ENCODE data around the gene MTUS2. TPM values are rescaled to one million over a fixed set of nuclear protein-coding genes. Genes with fewer than 3 reads are reported as not detected.
A peak's percentile ranks its signal among the peaks of the same experiment; 100 is the strongest.

Gene MTUS2
- polyA plus RNA-seq, 2 of the 4 experiments (the other 2 are of a cell fraction), result not detected

DNA sequence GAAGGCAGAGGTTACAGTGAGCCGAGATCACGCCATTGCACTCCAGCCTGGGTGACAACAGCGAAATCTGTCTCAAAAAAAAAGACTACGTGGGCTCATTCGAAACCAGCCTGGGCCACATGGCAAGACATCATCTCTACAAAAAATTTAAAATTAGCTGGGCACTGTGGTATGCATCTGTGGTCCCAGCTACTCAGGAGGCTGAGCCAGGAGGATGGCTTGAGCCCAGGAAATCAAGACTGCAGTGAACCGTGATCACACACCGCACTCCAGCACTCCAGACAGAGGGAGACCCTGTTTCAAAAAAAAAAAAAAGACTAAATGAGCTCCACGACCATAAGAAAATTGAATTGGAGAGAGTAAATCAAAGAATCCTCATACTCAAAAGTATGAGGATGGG lies 722.2 kb downstream of the MTUS2 start:
- no peak for TF ChIP-seq SMC3 (IDR thresholded peaks at IDR 0.05)
- TF ChIP-seq, protein P1, sequence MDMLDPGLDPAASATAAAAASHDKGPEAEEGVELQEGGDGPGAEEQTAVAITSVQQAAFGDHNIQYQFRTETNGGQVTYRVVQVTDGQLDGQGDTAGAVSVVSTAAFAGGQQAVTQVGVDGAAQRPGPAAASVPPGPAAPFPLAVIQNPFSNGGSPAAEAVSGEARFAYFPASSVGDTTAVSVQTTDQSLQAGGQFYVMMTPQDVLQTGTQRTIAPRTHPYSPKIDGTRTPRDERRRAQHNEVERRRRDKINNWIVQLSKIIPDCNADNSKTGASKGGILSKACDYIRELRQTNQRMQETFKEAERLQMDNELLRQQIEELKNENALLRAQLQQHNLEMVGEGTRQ (IDR thresholded peaks at IDR 0.05), result no peak
- no peak for TF ChIP-seq CHD2 (IDR thresholded peaks at IDR 0.05; ENCODE audit: low read length, partially characterized antibody)
- TF ChIP-seq ELK1 (IDR thresholded peaks at IDR 0.05; ENCODE audit: low read depth, low read length), result no peak
- TF ChIP-seq NPAS2 (CRISPR knock-in tag; IDR thresholded peaks at IDR 0.05; ENCODE audit: borderline replicate concordance), result no peak
- no peak for TF ChIP-seq GATA3 (IDR thresholded peaks at IDR 0.05; ENCODE audit: borderline replicate concordance)
- no peak for TF ChIP-seq HEYL (CRISPR knock-in tag; IDR thresholded peaks at IDR 0.05)
- no peak for TF ChIP-seq MYC (IDR thresholded peaks at IDR 0.05; ENCODE audit: borderline replicate concordance, low read length)
- ChIA-PET CTCF (interaction anchor here (0.7 kb wide), 1 partner anchor 227 kb away, joined by 3 read pairs; no protein-coding TSS in a partner anchor), POLR2A (no interaction called here)
- ATAC-seq (no peak), DNase-seq (ENCODE audit: low read depth in 1 of 2, low spot score in 1 of 2) (no peak), FAIRE-seq (no peak)
- WGBS (ENCODE audit: missing lambda C conversion rate), result 91% methylated on average over 8 of the region's 8 CpGs
- Histone ChIP-seq H3K4me1 (no peaks in the 10 kb centered on the region), H3K4me2 (no peak overlapping the region), H3K9me3 (no peaks in the 10 kb centered on the region), H3K27ac (no peak overlapping the region), H3K4me3 (no peak overlapping the region)

DNA sequence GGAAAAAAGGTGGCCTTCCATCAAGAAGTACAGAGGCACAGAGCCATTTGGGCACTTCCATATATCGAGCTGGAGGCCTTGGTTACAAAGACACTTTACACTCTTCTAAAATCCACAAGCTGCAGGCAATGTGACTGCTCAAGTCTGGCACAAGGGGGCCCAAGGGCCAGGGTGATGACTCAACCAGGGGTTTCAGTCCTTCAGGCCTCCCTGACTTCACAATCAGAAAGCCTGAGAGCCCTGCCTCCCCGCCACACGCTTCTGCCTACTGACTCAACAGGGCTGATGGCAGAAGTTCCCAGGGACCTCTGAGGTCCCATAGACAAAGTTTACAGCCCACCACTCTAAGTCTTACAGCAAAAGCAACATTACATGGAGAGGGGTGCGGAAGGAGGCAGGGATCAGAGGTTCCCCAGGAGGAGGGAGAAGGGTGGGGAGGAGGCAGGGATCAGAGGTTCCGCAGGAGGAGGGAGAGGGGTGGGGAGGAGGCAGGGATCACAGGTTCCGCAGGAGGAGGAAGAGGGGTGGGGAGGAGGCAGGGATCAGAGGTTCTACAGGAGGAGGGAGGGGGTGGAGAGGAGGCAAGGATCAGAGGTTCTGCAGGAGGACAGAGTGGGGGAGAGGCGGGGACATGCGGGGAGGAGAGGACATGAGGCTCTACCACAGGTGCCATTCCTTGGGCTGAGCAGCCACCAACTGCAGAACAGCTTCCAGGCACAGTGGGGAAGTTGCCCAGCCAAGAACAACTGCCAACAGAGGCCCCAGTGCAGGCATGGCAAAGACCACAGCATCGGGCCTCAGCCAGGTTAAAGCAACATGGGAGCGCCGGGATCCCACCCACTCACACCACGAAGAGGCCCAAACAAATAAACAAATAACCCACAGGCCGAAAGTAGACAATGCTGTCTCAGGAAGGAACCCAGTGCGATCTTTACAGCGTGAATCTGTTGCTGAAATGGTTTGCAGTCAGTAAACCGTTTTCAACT lies 723.4 kb downstream of the MTUS2 start:
- no peaks in the 10 kb centered on the region for H3K4me1 ChIP-seq
- H3K9me3 ChIP-seq, result no peaks in the 10 kb centered on the region
- CTCF ChIA-PET, result no interaction called here
- ATAC-seq, result peak in 1 of 2 experiments; percentile 36; a peak in 1 of 6 replicates
- H3K4me2 ChIP-seq, result no peak overlapping the region
- no peak for DNase-seq (ENCODE audit: low read depth in 1 of 2, low spot score in 1 of 2)
- no peak overlapping the region for H3K4me3 ChIP-seq
- no peak for TF ChIP-seq NPAS2 (CRISPR knock-in tag; IDR thresholded peaks at IDR 0.05; ENCODE audit: borderline replicate concordance)
- no peak for TF ChIP-seq EHMT2 (IDR thresholded peaks at IDR 0.05; ENCODE audit: low read depth)
- POLR2A ChIA-PET, result no interaction called here
- 90% methylated on average over 11 of the region's 16 CpGs for WGBS (ENCODE audit: missing lambda C conversion rate)
- no peak for FAIRE-seq
- no peak overlapping the region for H3K27ac ChIP-seq

DNA sequence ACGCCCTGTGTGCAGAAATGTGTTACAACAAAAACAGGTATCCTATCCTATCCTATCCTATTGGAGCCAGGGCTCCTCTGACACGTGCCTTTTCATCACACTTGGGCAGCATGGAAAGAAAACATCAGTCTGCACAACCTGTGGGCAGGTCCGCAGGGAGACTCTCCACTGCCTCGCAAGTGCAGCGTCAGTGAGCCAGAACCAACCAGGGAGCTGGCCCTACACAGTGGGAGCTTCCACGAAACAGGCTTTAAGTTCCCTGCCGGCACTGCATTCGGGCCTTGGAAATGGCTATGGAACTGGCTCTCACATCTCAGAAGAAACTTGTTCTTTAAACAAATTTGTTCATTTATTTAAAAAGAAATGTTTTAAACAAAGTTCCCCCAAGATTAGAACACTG lies 725.8 kb downstream of the MTUS2 start:
- 96% methylated on average over 8 of the region's 8 CpGs for WGBS (ENCODE audit: missing lambda C conversion rate)
- Histone ChIP-seq H3K4me1 (no peaks in the 10 kb centered on the region), H3K9me3 (no peaks in the 10 kb centered on the region), H3K27ac (no peak overlapping the region), H3K4me3 (no peak overlapping the region), H3K4me2 (no peak overlapping the region)
- FAIRE-seq (no peak), DNase-seq (ENCODE audit: low read depth in 1 of 2, low spot score in 1 of 2) (no peak), ATAC-seq (no peak)
- CTCF ChIA-PET, result interaction anchor here (1.2 kb wide), 1 partner anchor 37 kb away, joined by 3 read pairs; no protein-coding TSS in a partner anchor
- TF ChIP-seq POLR2AphosphoS2 (conservative IDR thresholded peaks at IDR 0.05; ENCODE audit: low read length) (no peak), SREBF2 (IDR thresholded peaks at IDR 0.05) (no peak), ELK1 (IDR thresholded peaks at IDR 0.05; ENCODE audit: low read depth, low read length) (no peak), FOSB (CRISPR knock-in tag; IDR thresholded peaks at IDR 0.05) (no peak), FOSL2 (IDR thresholded peaks at IDR 0.05) (no peak), FOSL2 (CRISPR knock-in tag; IDR thresholded peaks at IDR 0.05) (no peak)
- TF ChIP-seq, protein P2, sequence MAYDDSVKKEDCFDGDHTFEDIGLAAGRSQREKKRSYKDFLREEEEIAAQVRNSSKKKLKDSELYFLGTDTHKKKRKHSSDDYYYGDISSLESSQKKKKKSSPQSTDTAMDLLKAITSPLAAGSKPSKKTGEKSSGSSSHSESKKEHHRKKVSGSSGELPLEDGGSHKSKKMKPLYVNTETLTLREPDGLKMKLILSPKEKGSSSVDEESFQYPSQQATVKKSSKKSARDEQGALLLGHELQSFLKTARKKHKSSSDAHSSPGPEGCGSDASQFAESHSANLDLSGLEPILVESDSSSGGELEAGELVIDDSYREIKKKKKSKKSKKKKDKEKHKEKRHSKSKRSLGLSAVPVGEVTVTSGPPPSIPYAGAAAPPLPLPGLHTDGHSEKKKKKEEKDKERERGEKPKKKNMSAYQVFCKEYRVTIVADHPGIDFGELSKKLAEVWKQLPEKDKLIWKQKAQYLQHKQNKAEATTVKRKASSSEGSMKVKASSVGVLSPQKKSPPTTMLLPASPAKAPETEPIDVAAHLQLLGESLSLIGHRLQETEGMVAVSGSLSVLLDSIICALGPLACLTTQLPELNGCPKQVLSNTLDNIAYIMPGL (CRISPR knock-in tag; IDR thresholded peaks at IDR 0.05; ENCODE audit: borderline replicate concordance), result no peak
- POLR2A ChIA-PET, result no interaction called here
